CD4-positive, alpha-beta T cell treated with Interleukin-6 for 4 hours (primary cell): ENCODE measurements around the gene LRIG1.

Experiments used
- DNase-seq: peaks from one replicate; pipeline ENCODE4 v3.0.0-alpha.2; 2020; ENCODE audit warnings: mixed read lengths

LRIG1 gene

DNA sequence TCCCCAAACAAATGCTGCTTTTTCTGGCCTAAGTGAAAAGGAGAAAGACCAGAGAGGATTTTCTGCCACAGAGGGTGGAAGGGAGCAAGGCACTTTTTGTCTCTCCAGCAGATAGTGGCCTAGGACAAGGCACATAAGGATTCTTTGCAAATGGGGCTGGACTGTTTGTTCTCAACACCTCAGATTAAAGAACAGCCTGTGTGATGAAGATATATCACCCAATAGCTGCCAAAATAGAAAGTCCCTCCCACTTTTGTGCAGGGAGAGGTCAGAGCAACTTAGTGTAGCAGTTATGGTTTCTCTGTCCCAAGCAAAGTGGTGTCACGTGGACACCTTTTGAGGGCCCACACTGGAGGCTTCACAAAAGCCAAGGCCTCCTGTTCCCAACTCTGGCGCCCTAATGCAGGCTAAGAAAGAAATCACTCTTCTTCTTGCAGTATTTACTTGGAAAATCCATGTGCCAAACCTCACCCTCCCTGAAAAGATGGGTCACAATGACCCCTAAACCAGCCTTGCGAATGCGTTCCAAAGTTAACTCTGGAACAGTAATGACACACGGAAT, 84.9 kb downstream of the LRIG1 start:
- no peak for DNase-seq

GRCh38 chr3:66414846-66415245, 86.0 kb downstream of the LRIG1 start:
- no peak for DNase-seq

GRCh38 chr3:66413151-66413751, 87.6 kb downstream of the LRIG1 start:
- no peak for DNase-seq

DNA sequence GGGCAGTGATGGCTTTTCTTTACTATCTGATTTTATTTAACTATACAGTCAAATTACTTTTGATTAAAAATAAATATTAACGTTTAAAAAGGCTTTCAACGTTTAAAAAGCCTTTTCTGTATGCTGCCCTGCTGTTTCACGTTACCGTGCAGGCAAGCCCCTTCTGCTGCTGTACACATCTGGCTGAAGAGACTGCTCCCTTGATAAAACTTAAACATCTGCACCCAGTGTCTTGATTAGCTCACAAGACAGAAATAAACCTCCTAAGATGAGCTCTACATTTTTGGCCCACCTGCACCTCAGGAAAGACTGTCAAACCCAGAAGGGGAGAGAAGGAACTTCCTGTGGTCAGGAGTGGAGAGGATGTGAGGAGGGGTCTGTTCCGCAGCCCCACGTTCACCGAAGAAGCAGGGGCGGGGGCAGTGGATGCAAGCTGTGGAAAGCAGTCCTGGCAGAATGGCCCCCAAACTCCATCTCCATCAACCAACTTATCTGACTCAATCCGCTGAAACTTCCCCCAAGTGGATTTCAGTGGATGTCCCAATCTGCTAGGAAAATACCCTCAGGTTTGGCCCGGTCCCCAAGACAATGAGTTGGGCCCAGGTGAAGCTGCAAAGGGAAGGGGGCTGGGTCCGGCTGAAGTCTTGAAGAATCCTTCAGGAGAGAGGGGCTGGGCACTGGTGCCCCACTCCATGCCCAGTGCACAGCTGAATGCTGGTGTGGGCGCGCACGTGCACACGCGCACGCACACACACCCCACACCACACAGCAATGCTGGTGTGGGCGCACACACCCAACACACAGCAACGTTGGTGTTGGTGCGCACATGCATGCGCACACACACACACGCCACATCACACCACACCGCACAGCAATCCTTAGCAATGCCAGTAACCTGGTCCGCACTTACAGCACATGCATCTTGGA, 88.6 kb downstream of the LRIG1 start:
- no peak for DNase-seq

- DNase-seq, result no peak
Measured at GRCh38 chr3:66411474-66411873, 89.3 kb downstream of the LRIG1 start.

DNA sequence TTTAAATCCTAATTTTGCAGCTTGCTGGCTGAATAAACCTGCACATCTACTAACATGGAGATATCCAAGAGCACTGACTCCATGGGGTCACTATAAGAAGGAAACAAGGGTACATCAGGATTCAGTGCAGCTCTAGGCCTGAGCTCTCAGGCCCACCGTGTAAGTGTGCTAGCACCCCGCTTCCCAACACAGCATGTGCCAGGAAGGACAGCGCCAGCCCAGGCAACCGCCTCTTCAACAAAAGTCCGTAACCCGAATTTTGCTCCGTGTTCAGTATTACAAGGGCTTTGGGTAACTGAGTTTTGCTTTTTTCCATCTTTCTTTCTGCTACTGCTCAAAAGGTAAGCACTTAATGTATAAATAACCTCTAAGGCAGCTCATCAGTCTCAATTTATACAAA, 89.8 kb downstream of the LRIG1 start:
- DNase-seq, result no peak

GRCh38 chr3:66409771-66410754, 90.8 kb downstream of the LRIG1 start:
- DNase-seq, result no peak

GRCh38 chr3:66407611-66408218, 93.1 kb downstream of the LRIG1 start:
- peak; percentile 79 for DNase-seq

DNA sequence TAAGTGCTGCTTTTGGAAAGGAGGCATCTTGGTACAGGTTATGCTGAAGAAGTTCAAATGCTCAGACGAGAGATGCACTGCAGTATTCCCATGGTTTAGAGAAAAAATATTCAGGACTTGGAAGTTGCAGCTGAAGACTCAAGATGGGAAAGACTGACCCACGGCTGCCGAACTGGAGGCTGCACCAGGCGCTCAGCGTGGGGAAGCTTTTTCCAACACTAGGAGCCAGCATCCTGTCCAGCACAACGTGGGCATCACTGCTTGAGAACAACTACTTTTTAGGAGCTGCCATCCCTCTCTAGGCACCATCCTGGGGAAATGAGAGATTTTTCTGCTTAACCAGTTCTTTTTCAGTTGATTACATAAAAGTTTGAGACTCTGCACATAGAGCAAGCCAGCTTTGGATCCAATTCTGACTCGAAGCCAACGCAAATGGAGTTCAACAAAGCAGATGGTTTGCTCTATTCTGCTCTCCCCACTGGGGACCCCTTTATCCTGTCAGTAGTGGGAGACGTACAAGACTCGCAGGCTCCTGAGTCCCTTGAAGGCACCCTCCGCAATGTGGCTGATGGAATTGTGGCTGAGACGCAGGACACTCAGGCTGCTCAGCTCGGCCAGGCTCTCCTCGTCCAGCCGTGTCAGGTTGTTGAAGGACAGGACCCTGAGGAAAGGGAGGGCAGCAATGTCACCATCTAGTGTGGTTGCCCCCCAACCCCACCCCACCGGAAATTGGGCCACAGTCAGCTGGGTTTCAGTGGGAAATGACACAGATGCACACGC, 93.8 kb downstream of the LRIG1 start:
- DNase-seq, result no peak

DNA sequence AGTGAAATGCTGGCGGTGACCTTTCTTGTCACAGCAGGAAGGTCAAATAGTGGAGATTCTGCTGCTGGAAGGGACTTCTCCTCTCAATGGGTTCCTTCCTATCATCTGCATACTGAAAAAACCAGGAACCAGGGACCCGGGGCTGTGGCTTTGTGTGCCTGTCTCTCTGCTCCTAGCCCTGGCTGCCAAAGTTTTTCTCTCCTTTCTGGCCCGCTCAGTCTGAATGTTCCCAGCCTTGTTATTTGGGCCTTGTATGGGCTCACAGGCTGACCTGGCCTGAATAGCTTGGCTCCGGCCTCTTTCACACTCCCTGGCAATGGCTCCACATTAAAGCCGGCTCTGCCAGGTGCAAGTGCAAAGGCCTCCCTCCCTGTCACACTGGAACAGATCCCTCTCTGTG, 94.7 kb downstream of the LRIG1 start:
- no peak for DNase-seq

DNA sequence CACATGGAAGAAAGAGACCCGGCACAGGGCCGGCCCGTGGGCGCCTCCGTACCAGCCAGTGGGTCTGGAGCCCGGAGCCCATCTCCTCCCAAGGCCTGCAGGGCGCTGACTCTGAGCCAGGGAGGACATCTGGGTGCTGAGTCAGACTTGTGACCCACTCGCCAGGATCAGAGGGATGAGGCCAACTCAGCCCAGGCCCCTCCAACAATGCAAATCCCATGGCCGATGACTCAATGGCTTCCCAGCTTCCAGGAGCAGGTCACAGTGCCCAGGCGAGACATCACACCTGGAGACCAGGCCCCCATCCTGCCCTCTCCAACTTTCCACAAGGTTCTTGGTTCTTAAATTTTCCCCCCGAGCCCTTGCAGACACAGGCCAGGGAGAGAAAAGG, 95.1 kb downstream of the LRIG1 start:
- no peak for DNase-seq

GRCh38 chr3:66404903-66405700, 95.7 kb downstream of the LRIG1 start:
- DNase-seq, result no peak

GRCh38 chr3:66404197-66404596, 96.6 kb downstream of the LRIG1 start:
- DNase-seq, result no peak

- DNase-seq, result no peak
Measured at GRCh38 chr3:66403323-66403990, 97.4 kb downstream of the LRIG1 start.

GRCh38 chr3:66402596-66403290, 98.1 kb downstream of the LRIG1 start:
- no peak for DNase-seq

DNA sequence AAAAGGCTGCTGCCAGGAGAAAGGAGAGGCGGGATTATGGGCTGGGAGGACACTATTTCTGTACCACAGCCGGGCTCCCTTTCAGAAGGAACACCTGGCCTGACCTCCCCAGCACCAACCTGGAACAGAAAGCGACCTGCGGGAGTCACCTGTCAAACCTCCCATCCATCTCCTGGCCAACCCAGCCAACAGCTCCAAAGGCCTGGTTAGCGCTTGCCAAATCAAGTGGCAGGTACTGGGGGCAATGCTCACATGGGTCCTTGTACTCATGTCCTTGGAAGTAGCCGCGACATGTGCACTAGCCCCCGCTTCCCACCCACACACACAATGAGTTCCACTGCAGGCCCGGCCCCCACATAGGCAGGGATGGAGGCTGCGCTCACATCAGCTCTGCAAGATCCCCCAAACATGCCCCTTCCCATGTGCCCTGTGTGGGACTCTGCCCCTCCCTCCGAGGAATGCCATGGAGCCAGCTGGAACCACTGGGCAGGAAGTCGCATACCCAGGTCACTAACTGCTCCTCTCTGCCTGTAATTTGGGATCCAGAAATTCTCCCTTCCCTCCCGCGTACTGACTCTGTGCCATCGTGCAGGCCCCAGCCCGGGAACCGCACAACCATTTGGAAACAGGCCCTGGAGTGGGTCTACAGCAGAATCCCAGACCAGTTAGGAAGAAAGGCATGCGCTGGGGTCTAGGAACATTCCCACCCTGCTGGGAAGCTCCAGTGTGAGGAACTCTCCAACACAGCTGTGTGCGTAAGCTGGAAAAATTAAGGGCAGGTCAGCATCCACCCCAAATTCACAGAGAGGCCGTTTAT, 98.9 kb downstream of the LRIG1 start:
- DNase-seq, result no peak

DNA sequence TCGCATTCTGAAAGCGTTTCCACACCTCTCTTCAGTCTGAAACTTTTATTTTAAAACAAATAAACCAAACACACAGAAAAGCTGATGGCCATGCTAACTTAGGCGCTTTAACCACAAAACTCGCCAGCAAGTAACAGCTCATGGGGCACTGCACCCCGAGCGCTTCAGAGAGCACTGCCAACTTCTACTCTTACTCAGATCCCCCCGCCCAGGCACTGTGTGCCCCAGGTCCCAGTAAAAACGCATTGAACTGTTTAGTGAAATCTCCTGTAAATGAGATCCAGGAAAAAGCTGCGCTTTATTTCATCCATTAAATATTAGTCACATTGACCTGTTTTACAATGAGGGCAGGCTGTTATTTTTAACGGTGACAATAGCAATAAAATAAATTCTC, 99.7 kb downstream of the LRIG1 start:
- no peak for DNase-seq

DNA sequence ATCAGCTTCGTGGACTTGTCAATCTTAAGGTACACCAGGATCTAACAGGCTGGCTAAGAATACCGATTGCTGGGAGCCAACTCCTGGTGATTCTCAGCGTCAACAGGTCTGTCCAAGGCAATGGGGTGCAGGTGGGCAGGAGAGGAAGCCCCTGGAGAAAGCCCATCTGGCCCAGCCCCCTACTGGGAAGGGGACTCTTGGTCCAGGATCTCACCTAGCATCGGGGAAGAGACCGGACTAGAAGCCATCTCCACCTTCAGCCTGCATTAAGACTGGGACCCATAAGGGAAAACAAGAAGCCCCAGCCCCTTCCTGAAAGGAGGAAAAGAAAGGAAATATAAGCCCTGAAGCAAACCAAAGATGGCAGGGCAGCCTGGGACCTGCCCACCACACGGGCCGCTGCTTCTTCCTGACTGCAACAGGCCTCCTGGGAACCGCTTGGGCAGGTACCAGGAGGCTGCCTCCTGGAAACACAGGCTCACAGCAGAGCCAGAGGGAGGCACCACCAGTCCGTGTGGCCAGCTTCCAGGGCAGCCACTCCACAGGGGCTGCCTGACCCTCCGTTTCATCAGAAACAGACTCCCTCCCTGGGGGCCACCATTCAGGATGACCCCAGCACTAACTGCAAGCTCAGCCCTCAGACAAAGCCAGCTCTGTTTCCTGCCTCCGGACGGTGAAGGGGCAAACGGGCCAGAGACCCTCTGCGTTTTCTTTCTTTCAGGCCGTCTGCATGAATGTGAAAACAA, 100.2 kb downstream of the LRIG1 start:
- no peak for DNase-seq
